HL-60 (cell line): ENCODE data around the gene UFM1.
"Not testable (repeated sequence)": the region's sequence is repeated elsewhere in the genome, so short reads cannot be mapped to it uniquely, and the experiment has no call there.

Experiments used
- POLR2AphosphoS5 ChIP-seq: IDR thresholded peaks from 2 replicates; pipeline ENCODE4 v1.6.1; 2012; ENCODE audit warnings: low read depth
- TF ChIP-seq, protein P1 (sequence below): IDR thresholded peaks from one replicate; pipeline ENCODE4 v1.5.1; 2011; ENCODE audit warnings: low read length, control low read depth, inconsistent platforms; ENCODE audit not compliant: insufficient read depth

DNA sequence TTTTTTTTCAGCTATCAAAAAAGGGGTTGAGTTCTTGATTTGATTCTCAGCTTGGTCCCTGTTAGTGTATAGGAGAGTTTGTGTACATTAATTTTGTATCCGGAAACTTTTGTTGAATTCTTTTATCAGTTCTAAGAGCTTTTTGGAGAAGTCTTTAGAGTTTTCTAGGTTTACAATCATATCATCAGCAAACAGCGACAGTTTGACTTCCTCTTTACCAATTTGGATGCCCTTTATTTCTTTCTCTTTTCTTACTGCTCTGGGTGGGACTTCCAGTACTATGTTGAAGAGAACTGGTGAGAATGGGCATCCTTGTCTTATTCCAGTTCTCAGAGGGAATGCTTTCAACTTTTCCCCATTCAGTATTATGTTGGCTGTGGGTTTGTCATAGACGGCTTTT is 20.4 kb downstream of the UFM1 start:
- TF ChIP-seq, protein P1, sequence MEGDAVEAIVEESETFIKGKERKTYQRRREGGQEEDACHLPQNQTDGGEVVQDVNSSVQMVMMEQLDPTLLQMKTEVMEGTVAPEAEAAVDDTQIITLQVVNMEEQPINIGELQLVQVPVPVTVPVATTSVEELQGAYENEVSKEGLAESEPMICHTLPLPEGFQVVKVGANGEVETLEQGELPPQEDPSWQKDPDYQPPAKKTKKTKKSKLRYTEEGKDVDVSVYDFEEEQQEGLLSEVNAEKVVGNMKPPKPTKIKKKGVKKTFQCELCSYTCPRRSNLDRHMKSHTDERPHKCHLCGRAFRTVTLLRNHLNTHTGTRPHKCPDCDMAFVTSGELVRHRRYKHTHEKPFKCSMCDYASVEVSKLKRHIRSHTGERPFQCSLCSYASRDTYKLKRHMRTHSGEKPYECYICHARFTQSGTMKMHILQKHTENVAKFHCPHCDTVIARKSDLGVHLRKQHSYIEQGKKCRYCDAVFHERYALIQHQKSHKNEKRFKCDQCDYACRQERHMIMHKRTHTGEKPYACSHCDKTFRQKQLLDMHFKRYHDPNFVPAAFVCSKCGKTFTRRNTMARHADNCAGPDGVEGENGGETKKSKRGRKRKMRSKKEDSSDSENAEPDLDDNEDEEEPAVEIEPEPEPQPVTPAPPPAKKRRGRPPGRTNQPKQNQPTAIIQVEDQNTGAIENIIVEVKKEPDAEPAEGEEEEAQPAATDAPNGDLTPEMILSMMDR = not testable (repeated sequence)
- not testable (repeated sequence) for TF ChIP-seq POLR2AphosphoS5
